ENCODE measurements around the gene GPSM1. TPM values are rescaled to one million over a fixed set of nuclear protein-coding genes. Genes with fewer than 3 reads are reported as not detected.

GPSM1 gene
- total RNA-seq, 1 experiment from 2014 or later: 24.7 TPM

DNA sequence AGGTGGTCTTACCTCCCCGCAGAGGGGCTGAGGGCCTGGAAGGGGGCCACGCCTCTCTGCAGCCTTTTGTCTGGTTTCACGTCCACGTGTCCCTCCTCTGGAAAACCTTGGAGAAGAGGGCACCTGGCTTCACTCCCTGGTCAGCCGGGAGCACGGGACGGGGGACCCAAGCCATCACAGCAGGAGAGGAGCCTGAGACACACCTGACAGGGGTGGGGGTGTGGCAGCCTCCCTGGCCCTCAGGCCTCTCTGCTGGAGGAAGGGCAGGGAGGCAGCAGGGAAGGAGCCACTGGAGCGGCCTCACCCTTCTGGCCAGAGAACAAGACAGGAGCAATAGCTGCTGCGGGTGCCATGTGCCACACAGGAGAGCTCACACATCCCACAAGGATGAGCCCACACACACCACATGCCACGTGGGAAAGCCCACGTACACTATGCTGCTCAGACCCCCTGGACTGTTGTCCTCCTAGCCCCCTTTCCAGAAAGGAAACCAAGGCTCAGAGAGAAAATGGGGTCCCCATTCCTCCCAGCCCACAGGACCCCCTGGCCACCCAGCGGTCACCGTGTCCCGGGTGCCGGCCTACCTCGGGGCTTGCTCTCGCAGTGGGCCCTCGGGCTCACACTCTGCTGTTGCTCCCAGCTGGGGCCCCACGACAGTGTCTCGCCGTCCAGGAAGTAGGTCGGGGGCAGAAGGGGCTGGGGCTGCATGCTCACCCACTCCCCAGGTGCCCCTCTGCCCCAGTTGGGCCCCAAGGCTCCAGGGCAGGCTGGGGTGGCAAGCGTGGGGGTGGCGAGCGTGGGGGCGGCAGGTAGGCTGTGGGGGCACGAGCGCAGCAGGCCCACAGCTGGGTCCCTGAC lies 41.6 kb upstream of the GPSM1 start:
- Histone ChIP-seq H2BK12ac (ENCODE audit: insufficient read length, low read depth, low read length) (no peak overlapping the region), H3K79me1 (ENCODE audit: insufficient read depth, low read depth, low read length, poor library complexity, severe bottlenecking) (no peaks in the 10 kb centered on the region), H3K23me2 (ENCODE audit: insufficient read length, low read depth, low read length, poor library complexity, severe bottlenecking) (peaks cover 3% of the 10 kb centered on the region), H2AK5ac (ENCODE audit: insufficient read length, low read length) (no peak overlapping the region), H4K8ac (replicated peaks; ENCODE audit: insufficient read length, low read depth, low read length) (no peak overlapping the region), H3K27me3 (ENCODE audit: insufficient read depth, low read length) (no peaks in the 10 kb centered on the region), H2AFZ (ENCODE audit: low read length) (no peak overlapping the region), H2BK120ac (ENCODE audit: low read depth, low read length, poor library complexity, severe bottlenecking) (no peak overlapping the region), H3K9ac (ENCODE audit: extremely low read depth, insufficient read length, low read length) (no peak overlapping the region), H3K4ac (ENCODE audit: low read depth, low read length) (no peak overlapping the region), H3K9me3 (ENCODE audit: control insufficient read depth, low read depth, low read length) (no peaks in the 10 kb centered on the region), H3K27ac (ENCODE audit: insufficient read length, low read depth, low read length) (no peak overlapping the region), H3K56ac (ENCODE audit: insufficient read length, low read depth, low read length) (no peak overlapping the region), H3K4me2 (ENCODE audit: insufficient read depth, insufficient read length, low read length) (no peak overlapping the region), H2BK15ac (ENCODE audit: low read depth, low read length) (no peak overlapping the region), H4K91ac (ENCODE audit: insufficient read length, low read depth, low read length) (no peak overlapping the region), H3K79me2 (ENCODE audit: insufficient read depth, low read length) (no peaks in the 10 kb centered on the region), H3K4me1 (ENCODE audit: insufficient read depth, low read length) (no peaks in the 10 kb centered on the region), H3T11ph (ENCODE audit: low read length) (no peak overlapping the region), H4K20me1 (ENCODE audit: control insufficient read depth, insufficient read depth, insufficient read length) (no peaks in the 10 kb centered on the region), H2BK5ac (ENCODE audit: insufficient read length, low read length) (no peak overlapping the region), H3K14ac (ENCODE audit: insufficient read depth, low read length) (no peak overlapping the region), H3K23ac (ENCODE audit: insufficient read length, low read depth, low read length) (no peak overlapping the region), H2BK20ac (ENCODE audit: low read depth, low read length, poor library complexity, severe bottlenecking) (no peak overlapping the region), H3K18ac (ENCODE audit: insufficient read length, low read depth, low read length) (no peak overlapping the region), H4K5ac (ENCODE audit: insufficient read length, low read depth, low read length) (no peak overlapping the region)
- H3K9me3 Mint-ChIP-seq: no peaks in the 10 kb centered on the region
- TF ChIP-seq, protein P1, sequence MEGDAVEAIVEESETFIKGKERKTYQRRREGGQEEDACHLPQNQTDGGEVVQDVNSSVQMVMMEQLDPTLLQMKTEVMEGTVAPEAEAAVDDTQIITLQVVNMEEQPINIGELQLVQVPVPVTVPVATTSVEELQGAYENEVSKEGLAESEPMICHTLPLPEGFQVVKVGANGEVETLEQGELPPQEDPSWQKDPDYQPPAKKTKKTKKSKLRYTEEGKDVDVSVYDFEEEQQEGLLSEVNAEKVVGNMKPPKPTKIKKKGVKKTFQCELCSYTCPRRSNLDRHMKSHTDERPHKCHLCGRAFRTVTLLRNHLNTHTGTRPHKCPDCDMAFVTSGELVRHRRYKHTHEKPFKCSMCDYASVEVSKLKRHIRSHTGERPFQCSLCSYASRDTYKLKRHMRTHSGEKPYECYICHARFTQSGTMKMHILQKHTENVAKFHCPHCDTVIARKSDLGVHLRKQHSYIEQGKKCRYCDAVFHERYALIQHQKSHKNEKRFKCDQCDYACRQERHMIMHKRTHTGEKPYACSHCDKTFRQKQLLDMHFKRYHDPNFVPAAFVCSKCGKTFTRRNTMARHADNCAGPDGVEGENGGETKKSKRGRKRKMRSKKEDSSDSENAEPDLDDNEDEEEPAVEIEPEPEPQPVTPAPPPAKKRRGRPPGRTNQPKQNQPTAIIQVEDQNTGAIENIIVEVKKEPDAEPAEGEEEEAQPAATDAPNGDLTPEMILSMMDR (conservative IDR thresholded peaks at IDR 0.05): no peak
- no CpG with 5 or more reads among the region's 28 CpGs for whole genome bisulfite sequencing (ENCODE audit: extremely low coverage, insufficient read length, low lambda C conversion rate)
- DNase-seq: no peak
- H3K4me3 Mint-ChIP-seq: no peak overlapping the region
- no peak overlapping the region for H3K27ac Mint-ChIP-seq
- peaks cover 4 to 7% of the 10 kb centered on the region in 2 experiments; a peak in 2 of 4 replicates for H3K4me1 Mint-ChIP-seq
- peaks cover 6% of the 10 kb centered on the region for H3K27me3 Mint-ChIP-seq (ENCODE audit: low read depth)
- H3K36me3 Mint-ChIP-seq (ENCODE audit: insufficient read depth in 1 of 3, low read depth in 3 of 3): no peaks in the 10 kb centered on the region
